Smooth muscle cell (in vitro differentiated cells): ENCODE measurements around the gene MELK. TPM values are rescaled to one million over a fixed set of nuclear protein-coding genes. Genes with fewer than 3 reads are reported as not detected.

Source experiments
- DNase-seq: peaks from one replicate; lab custom pipeline; 2025; ENCODE audit not compliant: unreplicated experiment; lab: John Stamatoyannopoulos, UW
- H2AFZ ChIP-seq: fragments of 200-600 bp; sonication (generic); 2 replicates; pipeline ENCODE4 v1.6.0; 2016; ENCODE audit warnings: antibody characterized with exemption, low read depth, mild to moderate bottlenecking
- H3F3A ChIP-seq: fragments of 200-600 bp; sonication (generic); 2 replicates; pipeline ENCODE4 v1.6.0; 2017; ENCODE audit warnings: antibody characterized with exemption, low read depth
- H3K27ac ChIP-seq: fragments of 200-600 bp; sonication (generic); 2 replicates; pipeline ENCODE4 v1.5.1; 2016; ENCODE audit warnings: low read depth, mild to moderate bottlenecking
- H3K27me3 ChIP-seq: fragments of 200-600 bp; sonication (generic); 2 replicates; pipeline ENCODE4 v1.6.1; 2016; ENCODE audit warnings: low read depth, mild to moderate bottlenecking
- H3K36me3 ChIP-seq: fragments of 200-600 bp; sonication (generic); 2 replicates; pipeline ENCODE4 v1.5.1; 2016; ENCODE audit warnings: low read depth
- H3K4me1 ChIP-seq: fragments of 200-600 bp; sonication (generic); 2 replicates; pipeline ENCODE4 v1.5.1; 2016; ENCODE audit warnings: low read depth
- H3K4me2 ChIP-seq: fragments of 200-600 bp; sonication (generic); 2 replicates; pipeline ENCODE4 v1.6.0; 2016; ENCODE audit warnings: mild to moderate bottlenecking
- H3K4me3 ChIP-seq: fragments of 200-600 bp; sonication (generic); 2 replicates; pipeline ENCODE4 v1.5.1; 2016; ENCODE audit warnings: mild to moderate bottlenecking
- H3K79me2 ChIP-seq: fragments of 200-600 bp; sonication (generic); 2 replicates; pipeline ENCODE4 v1.6.0; 2016; ENCODE audit warnings: low read depth, mild to moderate bottlenecking
- H3K9ac ChIP-seq: fragments of 200-600 bp; sonication (generic); 2 replicates; pipeline ENCODE4 v1.6.0; 2016; ENCODE audit warnings: low read depth
- H3K9me3 ChIP-seq: fragments of 200-600 bp; sonication (generic); replicated peaks from 2 replicates; pipeline ENCODE4 v1.5.1; 2016; ENCODE audit warnings: low read depth
- H4K20me1 ChIP-seq: fragments of 200-600 bp; sonication (generic); 2 replicates; pipeline ENCODE4 v1.6.0; 2016; ENCODE audit warnings: low read depth
- WGBS: methylation state at CpG from one replicate; pipeline ENCODE4 v1.1.7; 2016; ENCODE audit warnings: low lambda C conversion rate; 5-methylcytosine and 5-hydroxymethylcytosine counted together
- polyA plus RNA-seq: library from polyadenylated mRNA; unstranded; fragments of >200 nt; fragmentation: Nextera tagmentation; extraction: Ambion mirVana; gene quantifications from 2 replicates; pipeline ENCODE4 v1.2.1, GENCODE V29; 2016
- total RNA-seq: library from RNA; depleted of rRNA; stranded (reverse); fragments of >200 nt; gene quantifications from 2 replicates; pipeline ENCODE4 v1.2.3, GENCODE V29; 2014
- TF ChIP-seq, protein P1 (sequence below): fragments of 200-600 bp; sonication (generic); IDR thresholded peaks from 2 replicates; pipeline ENCODE4 v1.5.1; 2017; ENCODE audit warnings: borderline replicate concordance, mild to moderate bottlenecking, antibody characterized with exemption; ENCODE audit not compliant: insufficient read depth, poor library complexity, severe bottlenecking

MELK gene
- total and polyA plus RNA-seq, 2 experiments from 2014 or later: 20.1 to 25.3 TPM

DNA sequence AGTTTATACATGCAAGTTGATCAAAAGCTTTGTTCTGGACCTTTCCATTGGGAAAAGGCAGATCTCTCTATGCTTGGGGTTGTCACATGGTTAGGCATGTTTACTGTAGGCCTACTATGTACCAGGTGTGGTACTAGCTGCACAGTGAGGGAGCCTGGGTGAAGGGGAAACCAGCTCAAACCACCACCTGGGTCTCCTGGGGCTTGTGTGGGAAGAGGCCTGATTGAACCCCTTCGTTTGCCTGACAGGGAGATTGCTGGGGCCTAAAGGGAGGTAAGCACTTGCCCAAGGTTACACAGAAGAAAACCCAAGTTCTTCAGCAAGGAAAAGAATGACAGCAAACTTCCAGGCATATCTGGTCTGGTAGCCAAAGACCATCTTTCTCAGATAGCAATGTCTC lies 145.9 kb downstream of the MELK start:
- Histone ChIP-seq H4K20me1 (no peaks in the 10 kb centered on the region), H2AFZ (no peak overlapping the region), H3K9me3 (no peaks in the 10 kb centered on the region), H3K27me3 (peaks cover 15% of the 10 kb centered on the region), H3K9ac (no peak overlapping the region), H3K4me3 (no peak overlapping the region), H3F3A (no peaks in the 10 kb centered on the region), H3K79me2 (no peaks in the 10 kb centered on the region), H3K27ac (no peak overlapping the region), H3K4me2 (no peak overlapping the region), H3K36me3 (no peaks in the 10 kb centered on the region), H3K4me1 (no peaks in the 10 kb centered on the region)
- WGBS: 64% methylated on average over 1 of the region's 1 CpG
- TF ChIP-seq, protein P1, sequence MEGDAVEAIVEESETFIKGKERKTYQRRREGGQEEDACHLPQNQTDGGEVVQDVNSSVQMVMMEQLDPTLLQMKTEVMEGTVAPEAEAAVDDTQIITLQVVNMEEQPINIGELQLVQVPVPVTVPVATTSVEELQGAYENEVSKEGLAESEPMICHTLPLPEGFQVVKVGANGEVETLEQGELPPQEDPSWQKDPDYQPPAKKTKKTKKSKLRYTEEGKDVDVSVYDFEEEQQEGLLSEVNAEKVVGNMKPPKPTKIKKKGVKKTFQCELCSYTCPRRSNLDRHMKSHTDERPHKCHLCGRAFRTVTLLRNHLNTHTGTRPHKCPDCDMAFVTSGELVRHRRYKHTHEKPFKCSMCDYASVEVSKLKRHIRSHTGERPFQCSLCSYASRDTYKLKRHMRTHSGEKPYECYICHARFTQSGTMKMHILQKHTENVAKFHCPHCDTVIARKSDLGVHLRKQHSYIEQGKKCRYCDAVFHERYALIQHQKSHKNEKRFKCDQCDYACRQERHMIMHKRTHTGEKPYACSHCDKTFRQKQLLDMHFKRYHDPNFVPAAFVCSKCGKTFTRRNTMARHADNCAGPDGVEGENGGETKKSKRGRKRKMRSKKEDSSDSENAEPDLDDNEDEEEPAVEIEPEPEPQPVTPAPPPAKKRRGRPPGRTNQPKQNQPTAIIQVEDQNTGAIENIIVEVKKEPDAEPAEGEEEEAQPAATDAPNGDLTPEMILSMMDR: no peak
- DNase-seq: no peak

DNA sequence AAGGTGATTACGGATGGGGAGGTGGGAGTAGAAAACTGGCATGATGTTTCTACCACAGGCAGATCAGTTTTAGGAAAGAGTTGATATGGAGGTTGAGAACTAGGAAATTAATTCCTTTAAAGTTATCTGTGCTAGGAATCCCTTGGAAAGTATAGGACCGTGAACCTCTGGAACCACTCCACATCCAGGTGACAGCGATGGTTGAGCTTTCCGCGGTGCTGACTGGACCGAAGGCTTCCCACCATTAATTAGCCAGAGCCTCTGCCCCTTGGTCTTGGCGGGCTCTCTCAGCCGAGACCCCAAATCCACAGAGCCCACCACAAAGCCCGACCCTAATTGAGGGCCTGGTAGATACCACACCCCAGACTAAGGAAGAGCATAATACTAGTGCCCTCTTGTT lies 147.3 kb downstream of the MELK start:
- H3F3A ChIP-seq: no peaks in the 10 kb centered on the region
- H3K79me2 ChIP-seq: no peaks in the 10 kb centered on the region
- H3K9ac ChIP-seq: no peak overlapping the region
- H3K27me3 ChIP-seq: peaks cover 15% of the 10 kb centered on the region
- H3K36me3 ChIP-seq: no peaks in the 10 kb centered on the region
- H3K4me2 ChIP-seq: no peak overlapping the region
- no peaks in the 10 kb centered on the region for H3K9me3 ChIP-seq
- no peaks in the 10 kb centered on the region for H3K4me1 ChIP-seq
- TF ChIP-seq, protein P1: no peak
- no peak overlapping the region for H3K27ac ChIP-seq
- H3K4me3 ChIP-seq: no peak overlapping the region
- H2AFZ ChIP-seq: no peak overlapping the region
- H4K20me1 ChIP-seq: no peaks in the 10 kb centered on the region
- no peak for DNase-seq
- WGBS: 89% methylated on average over 9 of the region's 9 CpGs

DNA sequence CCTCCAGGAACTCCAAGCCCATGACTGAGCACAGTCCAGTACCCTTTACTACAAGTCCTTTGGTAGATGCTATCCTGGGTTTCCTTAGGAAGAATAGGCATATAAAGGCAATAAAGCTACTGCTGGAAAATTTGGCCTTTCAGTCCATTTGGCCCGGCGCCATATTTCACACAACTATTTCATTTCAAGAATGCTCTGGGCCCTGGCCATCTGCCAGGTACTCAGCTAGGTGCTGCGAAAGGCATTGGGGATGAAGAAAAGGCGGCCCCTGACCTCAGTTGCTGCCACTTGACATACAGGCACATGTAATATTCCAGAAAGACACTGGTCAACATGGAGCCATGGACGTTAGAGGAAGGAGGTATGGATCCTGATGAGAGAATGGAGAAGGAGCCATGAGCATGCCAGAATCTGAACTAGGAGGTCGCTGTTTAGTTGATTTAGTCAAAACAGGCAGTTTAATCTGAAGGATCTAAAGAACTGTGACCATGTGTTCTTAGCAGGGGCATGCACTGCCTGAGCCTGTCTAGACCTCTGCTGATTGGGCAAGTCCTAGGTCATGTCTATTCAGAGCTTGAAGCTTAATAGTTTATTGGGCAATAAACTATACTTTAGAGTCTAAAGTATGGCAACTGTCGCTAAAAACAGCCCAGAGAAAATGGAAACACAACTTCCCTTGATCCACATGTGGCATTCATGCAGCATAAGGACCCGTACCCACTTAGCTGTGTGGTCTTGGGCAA lies 149.3 kb downstream of the MELK start:
- no peak overlapping the region for H3K27ac ChIP-seq
- H3K4me1 ChIP-seq: no peaks in the 10 kb centered on the region
- H3K36me3 ChIP-seq: no peaks in the 10 kb centered on the region
- H3F3A ChIP-seq: no peaks in the 10 kb centered on the region
- H3K4me3 ChIP-seq: no peak overlapping the region
- H3K79me2 ChIP-seq: no peaks in the 10 kb centered on the region
- H3K9ac ChIP-seq: no peak overlapping the region
- WGBS: 87% methylated on average over 8 of the region's 8 CpGs
- no peaks in the 10 kb centered on the region for H3K9me3 ChIP-seq
- TF ChIP-seq, protein P1: no peak
- H3K27me3 ChIP-seq: peaks cover 15% of the 10 kb centered on the region
- H4K20me1 ChIP-seq: no peaks in the 10 kb centered on the region
- no peak overlapping the region for H2AFZ ChIP-seq
- no peak overlapping the region for H3K4me2 ChIP-seq
- DNase-seq: no peak
